Mononuclear cell (primary cell): ENCODE data around the gene VWF. TPM values are rescaled to one million over a fixed set of nuclear protein-coding genes. Genes with fewer than 3 reads are reported as not detected.
"Not testable (repeated sequence)": the region's sequence is repeated elsewhere in the genome, so short reads cannot be mapped to it uniquely, and the experiment has no call there.

Source experiments
- H3K27me3 ChIP-seq: 2 replicates; pipeline ENCODE4 v1.6.0; 2011; ENCODE audit warnings: low read length, control low read depth; ENCODE audit not compliant: insufficient read depth
- H3K4me1 ChIP-seq: 2 replicates; pipeline ENCODE4 v1.5.1; 2011; ENCODE audit warnings: mild to moderate bottlenecking, low read length, control low read depth; ENCODE audit not compliant: insufficient read depth
- H3K4me3 ChIP-seq: 2 replicates; pipeline ENCODE4 v1.5.1; 2011; ENCODE audit warnings: mild to moderate bottlenecking, low read length, moderate library complexity
- H3K9me3 ChIP-seq: 2 replicates; pipeline ENCODE4 v1.5.1; 2011; ENCODE audit warnings: low read depth, mild to moderate bottlenecking, control low read depth, low read length
- total RNA-seq: library from RNA; depleted of rRNA; stranded (reverse); fragments of >200 nt; gene quantifications from one replicate; pipeline ENCODE4 v1.2.3, GENCODE V29; 2012

Gene VWF
- total RNA-seq, 1 donor: 0.63 TPM

- H3K4me1 ChIP-seq: no peaks in the 10 kb centered on the region
- H3K9me3 ChIP-seq: no peaks in the 10 kb centered on the region
- no peaks in the 10 kb centered on the region for H3K27me3 ChIP-seq
- no peak overlapping the region for H3K4me3 ChIP-seq
These were observed 88.0 kb downstream of the VWF start for GRCh38 chr12:6036509-6036908.

GRCh38 chr12:6034596-6034995 is 89.9 kb downstream of the VWF start:
- Histone ChIP-seq H3K4me1 (no peaks in the 10 kb centered on the region), H3K9me3 (no peaks in the 10 kb centered on the region), H3K27me3 (no peaks in the 10 kb centered on the region), H3K4me3 (no peak overlapping the region)

- H3K4me3 ChIP-seq: no peak overlapping the region
- H3K9me3 ChIP-seq: no peaks in the 10 kb centered on the region
- no peaks in the 10 kb centered on the region for H3K4me1 ChIP-seq
- H3K27me3 ChIP-seq: no peaks in the 10 kb centered on the region
These were observed 90.9 kb downstream of the VWF start for GRCh38 chr12:6033546-6033945.

GRCh38 chr12:6032726-6033125 is 91.7 kb downstream of the VWF start:
- H3K27me3 ChIP-seq: no peaks in the 10 kb centered on the region
- H3K4me1 ChIP-seq: no peaks in the 10 kb centered on the region
- no peak overlapping the region for H3K4me3 ChIP-seq
- no peaks in the 10 kb centered on the region for H3K9me3 ChIP-seq

GRCh38 chr12:6031001-6031400 is 93.5 kb downstream of the VWF start:
- H3K4me1 ChIP-seq: no peaks in the 10 kb centered on the region

DNA sequence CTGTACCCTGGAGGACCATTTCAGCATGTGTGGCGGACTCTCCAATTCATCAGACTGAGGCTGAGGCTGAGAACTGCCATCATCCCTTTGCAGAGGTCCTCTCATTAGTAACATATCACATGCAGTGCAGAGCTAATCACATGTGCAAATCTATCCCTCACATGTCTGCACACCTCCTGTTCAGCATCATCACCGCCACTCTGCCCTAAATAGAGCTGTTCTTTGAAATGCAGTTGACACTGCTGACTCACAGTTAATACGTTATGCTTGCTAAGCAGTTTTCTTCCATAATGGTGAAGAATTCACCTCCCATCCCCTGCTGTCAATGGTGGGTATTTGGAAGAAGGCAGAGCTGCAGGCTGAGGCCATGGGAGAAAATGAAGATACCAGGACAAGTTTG is 94.4 kb downstream of the VWF start:
- H3K4me1 ChIP-seq: no peaks in the 10 kb centered on the region
- no peaks in the 10 kb centered on the region for H3K27me3 ChIP-seq
- no peak overlapping the region for H3K4me3 ChIP-seq
- no peaks in the 10 kb centered on the region for H3K9me3 ChIP-seq

More at GRCh38 chr12:6031001-6031400, 93.5 kb downstream of the VWF start:
- Histone ChIP-seq H3K9me3 (no peaks in the 10 kb centered on the region), H3K27me3 (no peaks in the 10 kb centered on the region), H3K4me3 (no peak overlapping the region)

GRCh38 chr12:6029401-6029800 is 95.1 kb downstream of the VWF start:
- no peaks in the 10 kb centered on the region for H3K27me3 ChIP-seq
- H3K4me1 ChIP-seq: no peaks in the 10 kb centered on the region
- no peaks in the 10 kb centered on the region for H3K9me3 ChIP-seq
- H3K4me3 ChIP-seq: no peak overlapping the region

GRCh38 chr12:6026998-6027397 is 97.5 kb downstream of the VWF start:
- no peaks in the 10 kb centered on the region for H3K27me3 ChIP-seq
- no peaks in the 10 kb centered on the region for H3K4me1 ChIP-seq
- H3K9me3 ChIP-seq: no peaks in the 10 kb centered on the region
- no peak overlapping the region for H3K4me3 ChIP-seq

- H3K9me3 ChIP-seq, H3K4me1 ChIP-seq, H3K27me3 ChIP-seq, H3K4me3 ChIP-seq: not testable (repeated sequence)
These were observed 98.7 kb downstream of the VWF start for GRCh38 chr12:6025703-6026298.

DNA sequence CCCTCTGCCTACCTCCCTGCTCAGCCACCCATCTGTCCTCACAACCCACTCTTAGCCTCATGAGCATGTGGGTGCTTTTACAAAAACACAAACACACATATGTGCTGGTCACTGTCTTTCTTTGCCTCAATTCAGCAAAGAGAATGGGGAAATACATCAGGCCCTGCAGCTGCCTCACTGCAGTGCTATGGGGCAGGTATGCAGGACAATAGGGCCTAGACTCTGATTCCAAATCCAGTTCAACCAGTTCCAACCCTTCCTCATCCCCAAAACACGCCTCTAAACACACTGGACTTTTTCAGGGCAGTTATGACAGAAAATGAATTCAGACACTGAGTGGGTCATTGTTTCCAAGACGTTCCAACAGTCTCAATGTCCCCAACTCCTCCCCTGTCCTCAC is 100.4 kb downstream of the VWF start:
- H3K27me3 ChIP-seq, H3K4me1 ChIP-seq, H3K9me3 ChIP-seq, H3K4me3 ChIP-seq: not testable (repeated sequence)

- no peaks in the 10 kb centered on the region for H3K27me3 ChIP-seq
- H3K4me3 ChIP-seq: no peak overlapping the region
- H3K9me3 ChIP-seq: no peaks in the 10 kb centered on the region
- H3K4me1 ChIP-seq: no peaks in the 10 kb centered on the region
These were observed 103.5 kb downstream of the VWF start for GRCh38 chr12:6020930-6021329.

- not testable (repeated sequence) for H3K9me3 ChIP-seq, H3K27me3 ChIP-seq, H3K4me3 ChIP-seq, H3K4me1 ChIP-seq
These were observed 104.0 kb downstream of the VWF start for GRCh38 chr12:6020511-6020910.

GRCh38 chr12:6019256-6019655 is 105.2 kb downstream of the VWF start:
- not testable (repeated sequence) for H3K4me1 ChIP-seq, H3K4me3 ChIP-seq, H3K27me3 ChIP-seq, H3K9me3 ChIP-seq

- Histone ChIP-seq H3K4me3 (no peak overlapping the region), H3K9me3 (no peaks in the 10 kb centered on the region), H3K4me1 (no peaks in the 10 kb centered on the region), H3K27me3 (no peaks in the 10 kb centered on the region)
These were observed 106.2 kb downstream of the VWF start for GRCh38 chr12:6018265-6018664.

DNA sequence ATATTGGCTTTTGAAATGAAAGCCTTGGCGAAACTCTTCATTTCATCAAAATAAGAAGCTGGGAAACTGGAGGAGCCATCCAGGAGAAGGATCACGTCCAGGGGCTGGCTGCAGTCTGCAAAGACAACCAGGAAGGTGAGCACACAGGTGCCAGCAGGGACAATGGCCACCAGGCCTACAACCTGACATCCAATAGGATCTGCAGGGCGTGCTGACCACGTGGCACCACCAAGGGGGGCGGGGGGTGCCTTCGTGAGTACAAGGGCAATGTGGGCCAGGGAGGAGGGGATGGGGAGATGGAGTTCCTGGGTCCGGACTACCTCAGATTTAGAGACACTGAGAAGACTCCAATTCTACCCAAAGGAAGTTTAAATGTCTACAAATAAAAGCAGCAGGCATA is 107.7 kb downstream of the VWF start:
- Histone ChIP-seq H3K27me3 (no peaks in the 10 kb centered on the region), H3K9me3 (no peaks in the 10 kb centered on the region), H3K4me1 (no peaks in the 10 kb centered on the region), H3K4me3 (no peak overlapping the region)

DNA sequence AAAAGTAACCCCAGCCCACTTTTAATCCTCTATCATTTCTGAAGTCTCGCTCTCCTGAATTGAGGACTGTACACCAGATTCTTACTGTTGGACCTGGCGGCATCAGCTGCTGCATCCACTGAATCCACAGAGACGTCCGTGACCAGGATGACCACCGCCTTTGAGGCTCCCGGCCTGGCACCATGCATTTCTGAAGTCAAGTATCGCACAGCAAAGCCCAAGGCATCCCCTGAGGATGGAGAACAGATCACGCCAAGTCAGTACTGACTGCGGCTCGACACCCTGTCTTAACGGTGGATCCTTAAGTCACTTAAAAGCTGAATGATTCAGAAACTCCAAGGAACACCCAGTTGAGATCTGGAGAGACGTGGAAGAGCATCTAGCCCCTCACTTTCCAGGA is 108.5 kb downstream of the VWF start:
- H3K4me1 ChIP-seq, H3K9me3 ChIP-seq, H3K4me3 ChIP-seq, H3K27me3 ChIP-seq: not testable (repeated sequence)

DNA sequence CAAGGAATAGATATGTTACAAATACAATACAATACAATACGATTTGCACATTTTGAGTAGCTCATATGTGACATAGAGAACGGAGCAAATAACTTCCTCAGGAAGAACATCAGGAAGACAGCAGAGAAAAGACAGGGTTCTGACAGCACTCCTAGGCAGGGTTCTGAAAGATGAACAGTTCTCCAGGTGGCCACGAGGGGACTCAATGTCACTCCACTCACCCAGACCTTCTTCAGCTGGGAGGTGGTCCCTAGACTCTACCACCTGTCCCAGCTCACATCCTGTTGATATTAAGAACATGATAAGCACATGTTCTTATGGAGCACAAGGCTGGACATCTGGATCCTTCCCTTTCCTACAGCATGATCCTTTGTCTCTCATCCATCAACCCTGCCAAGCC is 109.2 kb downstream of the VWF start:
- not testable (repeated sequence) for H3K4me1 ChIP-seq, H3K9me3 ChIP-seq, H3K4me3 ChIP-seq

More for the DNA sequence above, 109.2 kb downstream of the VWF start:
- not testable (repeated sequence) for H3K27me3 ChIP-seq
